ENCODE measurements around the gene ACTR3. TPM values are rescaled to one million over a fixed set of nuclear protein-coding genes. Genes with fewer than 3 reads are reported as not detected.

The ACTR3 gene
- total RNA-seq, 2 experiments from 2014 or later: 442 to 449 TPM

DNA sequence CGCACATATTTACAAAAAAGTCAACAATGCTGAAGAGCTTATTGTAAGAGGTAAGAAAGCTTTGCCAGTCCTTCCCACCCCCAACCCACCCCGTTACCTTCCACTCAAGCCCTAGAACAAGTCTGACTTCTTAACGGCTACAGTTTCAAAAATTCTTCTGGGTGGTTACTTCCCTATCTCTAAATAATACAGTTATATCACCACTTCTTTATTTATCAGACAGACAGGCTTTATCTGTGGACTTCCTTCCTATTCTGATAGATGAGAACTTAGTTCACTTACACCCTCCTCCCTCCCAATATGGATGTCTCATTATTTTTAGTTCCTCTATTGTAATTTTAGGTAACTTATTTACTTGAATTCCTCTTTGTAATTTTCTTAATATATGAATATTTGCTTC is 26.7 kb upstream of the ACTR3 start:
- Mint-ChIP-seq H3K27ac (no peak overlapping the region), H3K36me3 (ENCODE audit: low read depth) (peaks cover 2% of the 10 kb centered on the region), H3K4me3 (no peak overlapping the region), H3K4me1 (ENCODE audit: low read depth) (peaks cover 3% of the 10 kb centered on the region), H3K27me3 (no peaks in the 10 kb centered on the region), H3K9me3 (no peaks in the 10 kb centered on the region)
- DNase-seq (no peak), ATAC-seq (no peak)
- intact Hi-C loops (cut with micrococcal nuclease): no loop called here
- ChIA-PET CTCF (no interaction called here), POLR2A (interaction anchor here (0.5 kb wide), 1 partner anchor 17 kb away, joined by 4 read pairs; no protein-coding TSS in a partner anchor)
- TF ChIP-seq, protein P1, sequence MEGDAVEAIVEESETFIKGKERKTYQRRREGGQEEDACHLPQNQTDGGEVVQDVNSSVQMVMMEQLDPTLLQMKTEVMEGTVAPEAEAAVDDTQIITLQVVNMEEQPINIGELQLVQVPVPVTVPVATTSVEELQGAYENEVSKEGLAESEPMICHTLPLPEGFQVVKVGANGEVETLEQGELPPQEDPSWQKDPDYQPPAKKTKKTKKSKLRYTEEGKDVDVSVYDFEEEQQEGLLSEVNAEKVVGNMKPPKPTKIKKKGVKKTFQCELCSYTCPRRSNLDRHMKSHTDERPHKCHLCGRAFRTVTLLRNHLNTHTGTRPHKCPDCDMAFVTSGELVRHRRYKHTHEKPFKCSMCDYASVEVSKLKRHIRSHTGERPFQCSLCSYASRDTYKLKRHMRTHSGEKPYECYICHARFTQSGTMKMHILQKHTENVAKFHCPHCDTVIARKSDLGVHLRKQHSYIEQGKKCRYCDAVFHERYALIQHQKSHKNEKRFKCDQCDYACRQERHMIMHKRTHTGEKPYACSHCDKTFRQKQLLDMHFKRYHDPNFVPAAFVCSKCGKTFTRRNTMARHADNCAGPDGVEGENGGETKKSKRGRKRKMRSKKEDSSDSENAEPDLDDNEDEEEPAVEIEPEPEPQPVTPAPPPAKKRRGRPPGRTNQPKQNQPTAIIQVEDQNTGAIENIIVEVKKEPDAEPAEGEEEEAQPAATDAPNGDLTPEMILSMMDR (IDR thresholded peaks at IDR 0.05): no peak

GRCh38 chr2:113867571-113867970 is 22.3 kb upstream of the ACTR3 start:
- no peak for ATAC-seq
- intact Hi-C loops (cut with micrococcal nuclease): no loop called here

DNA sequence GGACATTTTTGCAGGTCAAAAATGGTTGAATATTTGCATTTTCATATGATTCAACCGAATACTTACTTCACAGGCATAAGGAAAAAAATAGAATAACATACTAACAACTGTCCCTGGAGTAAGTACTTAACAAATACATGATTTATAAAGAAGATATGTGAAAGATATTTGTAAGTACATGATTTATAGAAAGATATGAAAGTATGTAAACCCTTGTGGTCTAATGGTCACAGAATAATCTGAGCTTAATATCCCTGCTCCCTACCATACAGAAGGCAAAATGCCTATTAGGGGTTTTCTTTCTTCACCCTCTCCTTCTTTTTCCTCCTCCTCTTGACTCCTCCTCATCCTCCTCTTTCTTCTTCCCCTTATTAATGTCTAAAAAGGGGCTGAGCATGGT is 20.6 kb upstream of the ACTR3 start:
- POLR2A ChIA-PET: no interaction called here
- Mint-ChIP-seq H3K36me3 (ENCODE audit: low read depth) (peaks cover 7% of the 10 kb centered on the region), H3K9me3 (no peaks in the 10 kb centered on the region), H3K4me3 (no peak overlapping the region), H3K4me1 (ENCODE audit: low read depth) (peaks cover 18% of the 10 kb centered on the region), H3K27ac (no peak overlapping the region), H3K27me3 (no peaks in the 10 kb centered on the region)
- intact Hi-C loops (cut with micrococcal nuclease): no loop called here
- no peak for ATAC-seq
- TF ChIP-seq, protein P1 (IDR thresholded peaks at IDR 0.05): no peak
- CTCF ChIA-PET: no interaction called here
- no peak for DNase-seq

More at GRCh38 chr2:113867571-113867970, 22.3 kb upstream of the ACTR3 start:
- H3K9me3 Mint-ChIP-seq: no peaks in the 10 kb centered on the region
- ChIA-PET POLR2A (no interaction called here), CTCF (no interaction called here)
- H3K4me1 Mint-ChIP-seq (ENCODE audit: low read depth): peaks cover 11% of the 10 kb centered on the region
- no peaks in the 10 kb centered on the region for H3K27me3 Mint-ChIP-seq
- TF ChIP-seq, protein P1 (IDR thresholded peaks at IDR 0.05): no peak
- H3K36me3 Mint-ChIP-seq (ENCODE audit: low read depth): no peaks in the 10 kb centered on the region
- DNase-seq: no peak
- H3K27ac Mint-ChIP-seq: no peak overlapping the region
- no peak overlapping the region for H3K4me3 Mint-ChIP-seq

- no peaks in the 10 kb centered on the region for H3K9me3 Mint-ChIP-seq
- CTCF ChIA-PET: interaction anchor here (1.4 kb wide), 1 partner anchor 31 kb away, joined by 3 read pairs; no protein-coding TSS in a partner anchor
- ATAC-seq (no peak), DNase-seq (no peak)
- no peaks in the 10 kb centered on the region for H3K27me3 Mint-ChIP-seq
- peaks cover 29% of the 10 kb centered on the region for H3K4me1 Mint-ChIP-seq (ENCODE audit: low read depth)
- H3K4me3 Mint-ChIP-seq: no peak overlapping the region
- no peak overlapping the region for H3K27ac Mint-ChIP-seq
- TF ChIP-seq, protein P1 (IDR thresholded peaks at IDR 0.05): no peak
- peaks cover 8% of the 10 kb centered on the region for H3K36me3 Mint-ChIP-seq (ENCODE audit: low read depth)
- POLR2A ChIA-PET: interaction anchor here (0.9 to 1.0 kb wide), 2 partner anchors 15 to 18 kb away, joined by 3 read pairs; partner anchors contain the start of gene ACTR3
- intact Hi-C loops (cut with micrococcal nuclease): loop anchor here (10.0 kb wide), 1 partner anchor 77 kb away; no protein-coding TSS in a partner anchor
Measured at GRCh38 chr2:113872201-113872600, 17.7 kb upstream of the ACTR3 start.

DNA sequence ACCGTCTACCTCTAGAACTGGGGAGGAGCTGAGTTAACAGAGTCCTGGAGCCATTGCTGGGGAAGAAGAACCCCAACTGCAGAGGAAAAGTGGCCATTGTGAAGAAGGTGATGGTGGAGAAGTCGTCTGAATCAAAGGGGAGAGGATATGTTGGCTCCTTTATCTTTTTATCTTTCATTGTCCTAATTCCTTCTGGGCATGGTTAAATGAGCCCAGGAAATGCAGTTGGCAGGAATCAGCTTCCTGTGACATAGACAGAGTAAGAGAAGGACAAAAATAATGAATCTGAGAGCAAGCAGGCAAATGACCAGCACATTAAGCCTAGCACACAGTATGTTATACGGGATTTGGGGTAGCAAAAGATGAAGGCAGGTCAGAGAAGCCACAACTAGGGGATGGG is 16.0 kb upstream of the ACTR3 start:
- CTCF ChIA-PET: no interaction called here
- Mint-ChIP-seq H3K27ac (no peak overlapping the region), H3K4me3 (no peak overlapping the region), H3K4me1 (ENCODE audit: low read depth) (peaks cover 33% of the 10 kb centered on the region), H3K36me3 (ENCODE audit: low read depth) (peaks cover 18% of the 10 kb centered on the region), H3K9me3 (no peaks in the 10 kb centered on the region), H3K27me3 (no peaks in the 10 kb centered on the region)
- POLR2A ChIA-PET: interaction anchor here (0.7 kb wide), 1 partner anchor 25 kb away, joined by 3 read pairs; no protein-coding TSS in a partner anchor
- TF ChIP-seq, protein P1 (IDR thresholded peaks at IDR 0.05): no peak
- DNase-seq (no peak), ATAC-seq (no peak)
- intact Hi-C loops (cut with micrococcal nuclease): loop anchor here (10.0 kb wide), 1 partner anchor 79 kb away; no protein-coding TSS in a partner anchor

Measured in activated CD8-positive, alpha-beta T cell treated with anti-CD3 and anti-CD28 coated beads for 36 hours (primary cell).